ENCODE measurements around the gene NGEF.

NGEF gene

DNA sequence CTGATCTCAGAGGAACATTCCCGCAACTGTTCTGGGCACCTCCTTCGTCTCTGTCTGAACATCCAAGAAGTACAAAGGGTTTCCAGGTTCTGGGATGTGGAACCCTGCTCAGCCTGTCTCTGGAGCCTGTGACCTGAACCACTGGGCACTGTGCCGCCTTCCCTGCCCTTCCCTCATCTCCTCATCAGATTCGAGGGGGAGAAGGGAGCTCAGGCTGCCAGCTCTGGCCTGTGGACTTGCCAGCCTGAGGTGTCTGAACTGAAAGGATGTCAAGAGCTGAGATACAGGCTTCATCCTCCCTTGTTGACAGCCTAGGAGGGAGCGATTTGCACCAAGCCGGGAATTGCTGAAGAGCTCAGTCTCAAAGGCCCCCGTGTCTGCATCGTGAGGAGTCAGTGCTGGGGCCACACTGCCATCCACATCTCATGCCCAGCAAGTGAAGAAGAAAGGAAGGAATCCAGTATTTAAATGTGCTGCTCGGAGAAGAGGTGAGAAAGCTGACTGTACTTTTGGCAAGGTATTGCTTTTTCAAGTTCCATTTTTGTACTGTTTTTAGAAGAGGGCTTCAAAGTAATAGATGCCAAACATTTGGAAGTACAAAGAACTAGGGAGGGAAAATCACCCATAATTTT lies 32.0 kb upstream of the NGEF start:
- TF ChIP-seq, protein P1, sequence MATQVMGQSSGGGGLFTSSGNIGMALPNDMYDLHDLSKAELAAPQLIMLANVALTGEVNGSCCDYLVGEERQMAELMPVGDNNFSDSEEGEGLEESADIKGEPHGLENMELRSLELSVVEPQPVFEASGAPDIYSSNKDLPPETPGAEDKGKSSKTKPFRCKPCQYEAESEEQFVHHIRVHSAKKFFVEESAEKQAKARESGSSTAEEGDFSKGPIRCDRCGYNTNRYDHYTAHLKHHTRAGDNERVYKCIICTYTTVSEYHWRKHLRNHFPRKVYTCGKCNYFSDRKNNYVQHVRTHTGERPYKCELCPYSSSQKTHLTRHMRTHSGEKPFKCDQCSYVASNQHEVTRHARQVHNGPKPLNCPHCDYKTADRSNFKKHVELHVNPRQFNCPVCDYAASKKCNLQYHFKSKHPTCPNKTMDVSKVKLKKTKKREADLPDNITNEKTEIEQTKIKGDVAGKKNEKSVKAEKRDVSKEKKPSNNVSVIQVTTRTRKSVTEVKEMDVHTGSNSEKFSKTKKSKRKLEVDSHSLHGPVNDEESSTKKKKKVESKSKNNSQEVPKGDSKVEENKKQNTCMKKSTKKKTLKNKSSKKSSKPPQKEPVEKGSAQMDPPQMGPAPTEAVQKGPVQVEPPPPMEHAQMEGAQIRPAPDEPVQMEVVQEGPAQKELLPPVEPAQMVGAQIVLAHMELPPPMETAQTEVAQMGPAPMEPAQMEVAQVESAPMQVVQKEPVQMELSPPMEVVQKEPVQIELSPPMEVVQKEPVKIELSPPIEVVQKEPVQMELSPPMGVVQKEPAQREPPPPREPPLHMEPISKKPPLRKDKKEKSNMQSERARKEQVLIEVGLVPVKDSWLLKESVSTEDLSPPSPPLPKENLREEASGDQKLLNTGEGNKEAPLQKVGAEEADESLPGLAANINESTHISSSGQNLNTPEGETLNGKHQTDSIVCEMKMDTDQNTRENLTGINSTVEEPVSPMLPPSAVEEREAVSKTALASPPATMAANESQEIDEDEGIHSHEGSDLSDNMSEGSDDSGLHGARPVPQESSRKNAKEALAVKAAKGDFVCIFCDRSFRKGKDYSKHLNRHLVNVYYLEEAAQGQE (IDR thresholded peaks at IDR 0.05; ENCODE audit: low read depth): no peak
- no peak for TF ChIP-seq ZBTB7A (IDR thresholded peaks at IDR 0.05; ENCODE audit: low read depth)
- no peak for TF ChIP-seq TEAD4 (IDR thresholded peaks at IDR 0.05)
- TF ChIP-seq, protein P2, sequence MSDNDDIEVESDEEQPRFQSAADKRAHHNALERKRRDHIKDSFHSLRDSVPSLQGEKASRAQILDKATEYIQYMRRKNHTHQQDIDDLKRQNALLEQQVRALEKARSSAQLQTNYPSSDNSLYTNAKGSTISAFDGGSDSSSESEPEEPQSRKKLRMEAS (IDR thresholded peaks at IDR 0.05): no peak
- no peak for TF ChIP-seq EGR1 (IDR thresholded peaks at IDR 0.05)
- TF ChIP-seq RAD21 (IDR thresholded peaks at IDR 0.05; ENCODE audit: low read depth): no peak
- no peak for TF ChIP-seq NFIC (IDR thresholded peaks at IDR 0.05)
- TF ChIP-seq CREB1 (IDR thresholded peaks at IDR 0.05; ENCODE audit: low read depth): no peak
- TF ChIP-seq CEBPB (IDR thresholded peaks at IDR 0.05): no peak
- no peak for TF ChIP-seq TCF12 (IDR thresholded peaks at IDR 0.05; ENCODE audit: low read depth)

DNA sequence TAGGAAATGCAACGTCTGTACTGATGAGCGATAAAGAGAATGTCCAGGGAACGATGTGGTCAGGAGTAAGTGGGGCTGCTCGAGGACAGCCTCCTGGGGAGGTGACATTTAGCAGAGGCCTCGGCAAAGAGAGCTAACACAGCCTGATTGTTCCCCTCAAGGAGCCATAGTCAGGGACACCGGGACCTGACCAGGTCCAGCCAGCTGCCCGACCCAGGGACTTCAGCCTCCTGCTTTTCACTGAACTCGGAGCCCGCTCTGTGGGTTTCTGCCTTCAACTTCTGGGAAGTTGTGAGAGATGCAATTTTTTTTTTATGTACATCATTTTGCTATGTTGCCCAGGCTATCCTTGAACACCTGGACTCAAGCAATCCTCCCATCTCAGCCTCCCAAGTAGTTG lies 29.5 kb upstream of the NGEF start:
- no peak for TF ChIP-seq TCF12 (IDR thresholded peaks at IDR 0.05; ENCODE audit: low read depth)
- no peak for TF ChIP-seq TAF1 (IDR thresholded peaks at IDR 0.05; ENCODE audit: low read depth)
- no peak for TF ChIP-seq EP300 (IDR thresholded peaks at IDR 0.05; ENCODE audit: borderline replicate concordance)
- TF ChIP-seq, protein P1 (IDR thresholded peaks at IDR 0.05; ENCODE audit: low read depth): no peak
- TF ChIP-seq FOXM1 (IDR thresholded peaks at IDR 0.05; ENCODE audit: borderline replicate concordance, low read depth): no peak
- TF ChIP-seq YY1 (IDR thresholded peaks at IDR 0.05; ENCODE audit: low read depth): no peak
- TF ChIP-seq NFIC (IDR thresholded peaks at IDR 0.05): no peak
- TF ChIP-seq CREB1 (IDR thresholded peaks at IDR 0.05; ENCODE audit: low read depth): no peak
- TF ChIP-seq EGR1 (IDR thresholded peaks at IDR 0.05): no peak
- TF ChIP-seq RAD21 (IDR thresholded peaks at IDR 0.05; ENCODE audit: low read depth): no peak
- TF ChIP-seq TEAD4 (IDR thresholded peaks at IDR 0.05): no peak

DNA sequence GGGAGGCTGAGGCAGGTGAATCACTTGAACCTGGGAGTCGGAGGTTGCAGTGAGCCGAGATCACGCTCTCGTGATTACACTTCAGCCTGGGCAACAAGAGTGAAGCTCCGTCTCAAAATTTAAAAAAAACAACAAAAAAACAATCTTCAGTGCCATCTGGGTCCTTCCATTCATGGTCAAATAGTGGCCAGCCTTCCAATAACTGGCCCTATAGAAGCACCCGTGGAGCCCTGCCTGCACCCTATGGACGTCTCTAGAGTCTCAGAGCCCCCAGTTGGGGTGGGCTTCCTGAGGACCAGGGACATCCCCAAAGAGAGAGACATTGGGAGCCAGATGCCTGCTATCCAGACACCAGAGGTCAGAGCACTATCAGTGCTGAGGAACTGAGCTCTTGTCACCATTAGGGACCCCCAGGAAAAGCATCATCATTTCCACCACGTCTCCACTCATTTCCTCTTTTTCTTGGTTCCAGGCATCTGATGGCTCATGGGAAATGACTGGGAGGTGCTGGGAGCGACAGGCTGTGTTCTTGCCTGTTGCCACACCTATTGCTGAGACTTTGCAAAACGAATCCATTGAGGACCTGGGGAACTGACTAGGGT lies 28.8 kb upstream of the NGEF start:
- TF ChIP-seq, protein P3, sequence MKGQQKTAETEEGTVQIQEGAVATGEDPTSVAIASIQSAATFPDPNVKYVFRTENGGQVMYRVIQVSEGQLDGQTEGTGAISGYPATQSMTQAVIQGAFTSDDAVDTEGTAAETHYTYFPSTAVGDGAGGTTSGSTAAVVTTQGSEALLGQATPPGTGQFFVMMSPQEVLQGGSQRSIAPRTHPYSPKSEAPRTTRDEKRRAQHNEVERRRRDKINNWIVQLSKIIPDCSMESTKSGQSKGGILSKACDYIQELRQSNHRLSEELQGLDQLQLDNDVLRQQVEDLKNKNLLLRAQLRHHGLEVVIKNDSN (IDR thresholded peaks at IDR 0.05): no peak

DNA sequence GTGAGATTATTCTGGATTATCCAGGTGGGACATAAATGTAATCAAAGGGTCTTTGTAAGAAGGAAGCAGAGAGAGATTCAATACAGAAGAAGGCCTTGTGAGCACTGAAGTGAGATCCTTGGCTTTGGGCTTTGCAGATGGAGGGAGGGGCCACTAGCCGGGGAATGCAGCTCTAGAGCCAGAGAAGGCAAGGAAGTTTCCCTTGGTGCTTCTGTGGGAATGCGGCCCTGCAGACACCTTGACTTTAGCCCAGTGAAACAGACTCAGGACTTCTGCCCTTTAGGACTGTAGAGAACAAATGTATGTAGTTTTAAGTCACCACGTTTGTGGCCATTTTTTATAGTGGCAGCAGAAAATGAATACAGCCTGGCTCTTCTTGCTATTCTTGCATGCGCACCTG lies 27.5 kb upstream of the NGEF start:
- TF ChIP-seq, protein P1 (IDR thresholded peaks at IDR 0.05; ENCODE audit: low read depth): no peak
- TF ChIP-seq CEBPB (IDR thresholded peaks at IDR 0.05) (no peak), EP300 (IDR thresholded peaks at IDR 0.05; ENCODE audit: borderline replicate concordance) (no peak), RAD21 (IDR thresholded peaks at IDR 0.05; ENCODE audit: low read depth) (no peak), TEAD4 (IDR thresholded peaks at IDR 0.05) (no peak), NFIC (IDR thresholded peaks at IDR 0.05) (no peak), CREB1 (IDR thresholded peaks at IDR 0.05; ENCODE audit: low read depth) (no peak), FOXM1 (IDR thresholded peaks at IDR 0.05; ENCODE audit: borderline replicate concordance, low read depth) (no peak), ZBTB7A (IDR thresholded peaks at IDR 0.05; ENCODE audit: low read depth) (no peak)

DNA sequence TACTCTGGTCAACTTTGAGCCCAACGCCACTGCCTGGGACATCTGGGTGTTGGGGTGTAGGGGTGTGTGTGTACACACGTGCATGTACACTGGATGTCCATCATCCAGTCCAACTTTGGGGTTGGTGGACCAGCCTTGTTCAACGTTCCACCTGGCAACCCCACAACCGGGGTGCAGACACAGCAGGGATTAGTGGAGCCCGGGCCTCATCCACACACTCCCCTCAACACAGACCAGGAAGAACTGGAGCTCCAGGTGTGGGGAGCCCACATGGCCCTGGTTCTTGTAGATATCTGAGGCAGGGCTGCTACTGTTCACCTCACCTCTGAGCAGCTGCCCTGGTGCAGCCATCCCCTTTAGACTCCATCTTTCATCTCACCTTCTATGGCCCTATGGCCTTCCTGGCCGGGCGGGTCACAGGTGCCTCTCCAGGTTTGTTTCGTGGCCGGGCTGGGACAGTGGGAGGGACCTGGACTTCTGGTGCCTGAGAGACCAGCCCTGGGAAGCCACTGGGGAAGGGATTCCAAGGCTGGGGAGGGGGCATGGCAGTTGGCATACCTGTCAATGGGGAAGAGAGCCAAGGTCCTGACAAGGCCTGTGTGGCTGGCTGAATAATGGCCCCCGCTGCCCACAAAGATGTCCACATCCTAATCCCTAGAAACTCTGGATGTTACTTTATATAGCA lies 26.9 kb upstream of the NGEF start:
- TF ChIP-seq FOXM1 (IDR thresholded peaks at IDR 0.05; ENCODE audit: borderline replicate concordance, low read depth): no peak
- no peak for TF ChIP-seq TEAD4 (IDR thresholded peaks at IDR 0.05)
- no peak for TF ChIP-seq TAF1 (IDR thresholded peaks at IDR 0.05; ENCODE audit: low read depth)
- no peak for TF ChIP-seq EGR1 (IDR thresholded peaks at IDR 0.05)
- TF ChIP-seq, protein P3 (IDR thresholded peaks at IDR 0.05): no peak
- no peak for TF ChIP-seq EP300 (IDR thresholded peaks at IDR 0.05; ENCODE audit: borderline replicate concordance)
- no peak for TF ChIP-seq YY1 (IDR thresholded peaks at IDR 0.05; ENCODE audit: low read depth)
- no peak for TF ChIP-seq CREB1 (IDR thresholded peaks at IDR 0.05; ENCODE audit: low read depth)
- TF ChIP-seq TCF12 (IDR thresholded peaks at IDR 0.05; ENCODE audit: low read depth): no peak
- TF ChIP-seq, protein P2 (IDR thresholded peaks at IDR 0.05): no peak
- TF ChIP-seq ZBTB7A (IDR thresholded peaks at IDR 0.05; ENCODE audit: low read depth): no peak
- no peak for TF ChIP-seq RAD21 (IDR thresholded peaks at IDR 0.05; ENCODE audit: low read depth)
- TF ChIP-seq CEBPB (IDR thresholded peaks at IDR 0.05): no peak
- TF ChIP-seq, protein P1 (IDR thresholded peaks at IDR 0.05; ENCODE audit: low read depth): no peak
- TF ChIP-seq NFIC (IDR thresholded peaks at IDR 0.05): no peak
